HG03521 (cell line): ENCODE results near the gene CNOT3.
A peak's percentile ranks its signal among the peaks of the same experiment; 100 is the strongest.
"Not testable (repeated sequence)": the region's sequence is repeated elsewhere in the genome, so short reads cannot be mapped to it uniquely, and the experiment has no call there.

Experiments used
- ATAC-seq: cut with Tn5 transposase; IDR thresholded peaks from one replicate; pipeline ENCODE4 v1.9.1; 2021; ENCODE audit warnings: mild to moderate bottlenecking, moderate library complexity; ENCODE audit not compliant: unreplicated experiment

The CNOT3 gene

DNA sequence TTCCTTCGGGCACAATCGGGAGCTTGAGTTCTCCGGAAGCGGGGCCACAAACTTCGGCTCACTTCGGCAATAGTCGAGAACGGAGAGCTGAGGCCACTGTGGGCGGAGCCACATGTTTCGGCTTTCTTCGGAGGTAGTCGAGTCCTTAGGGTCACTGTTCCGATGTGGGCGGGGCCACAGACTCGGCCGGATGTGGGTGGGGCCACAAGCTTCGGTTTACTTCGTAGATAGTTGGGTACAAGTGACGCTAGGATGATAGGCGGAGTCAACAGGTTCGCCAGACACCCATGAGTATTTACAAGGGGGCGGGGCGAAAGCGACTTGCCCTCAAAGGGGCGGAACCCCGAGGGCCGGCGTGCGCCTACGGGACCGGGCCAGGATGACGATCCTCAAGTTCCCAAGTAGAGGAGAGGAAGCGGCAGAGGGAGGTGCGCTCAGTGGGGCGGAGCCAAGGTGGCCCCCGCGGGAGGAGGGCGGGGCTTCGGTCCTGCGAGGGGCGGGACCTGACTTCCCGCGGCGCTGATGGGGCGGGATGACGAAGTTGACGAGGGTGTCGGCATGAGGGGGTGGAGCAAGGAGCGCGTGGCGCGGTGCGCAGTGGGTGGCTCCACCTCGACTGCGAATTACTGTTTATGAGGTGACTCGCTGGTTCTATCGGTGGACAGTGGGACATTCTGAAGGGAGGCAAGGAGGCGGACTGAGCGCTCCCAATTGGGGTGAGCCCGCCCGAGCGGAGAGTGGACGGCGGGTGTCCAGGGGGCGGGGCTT lies 52.4 kb downstream of the CNOT3 start:
- peak; percentile 39 for ATAC-seq

DNA sequence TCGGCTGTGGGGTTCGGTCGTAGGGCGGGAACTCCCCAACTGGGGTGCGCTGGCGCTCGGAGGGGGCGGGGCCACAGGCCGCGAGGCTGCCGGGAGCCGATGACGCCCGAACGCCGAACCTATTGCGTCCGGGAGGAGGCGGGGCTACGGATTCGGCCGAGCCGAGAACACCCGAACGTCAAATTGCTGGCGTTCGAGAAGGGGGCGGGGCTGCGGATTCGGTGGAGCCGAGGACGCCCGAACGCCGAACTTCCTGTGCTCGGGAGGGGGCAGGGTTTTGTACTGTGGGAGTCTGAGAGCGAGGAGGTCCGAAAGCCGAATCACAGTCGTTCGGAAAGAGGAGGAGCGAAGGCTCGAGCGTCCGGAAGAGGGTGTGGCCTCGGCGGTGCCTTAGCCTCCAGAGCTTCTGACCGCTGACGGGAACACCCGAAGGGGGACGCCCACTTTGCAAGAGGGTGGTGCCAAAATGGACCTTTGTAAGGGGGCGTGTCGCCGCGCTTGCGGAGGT lies 53.0 kb downstream of the CNOT3 start:
- ATAC-seq, result peak; percentile 43

DNA sequence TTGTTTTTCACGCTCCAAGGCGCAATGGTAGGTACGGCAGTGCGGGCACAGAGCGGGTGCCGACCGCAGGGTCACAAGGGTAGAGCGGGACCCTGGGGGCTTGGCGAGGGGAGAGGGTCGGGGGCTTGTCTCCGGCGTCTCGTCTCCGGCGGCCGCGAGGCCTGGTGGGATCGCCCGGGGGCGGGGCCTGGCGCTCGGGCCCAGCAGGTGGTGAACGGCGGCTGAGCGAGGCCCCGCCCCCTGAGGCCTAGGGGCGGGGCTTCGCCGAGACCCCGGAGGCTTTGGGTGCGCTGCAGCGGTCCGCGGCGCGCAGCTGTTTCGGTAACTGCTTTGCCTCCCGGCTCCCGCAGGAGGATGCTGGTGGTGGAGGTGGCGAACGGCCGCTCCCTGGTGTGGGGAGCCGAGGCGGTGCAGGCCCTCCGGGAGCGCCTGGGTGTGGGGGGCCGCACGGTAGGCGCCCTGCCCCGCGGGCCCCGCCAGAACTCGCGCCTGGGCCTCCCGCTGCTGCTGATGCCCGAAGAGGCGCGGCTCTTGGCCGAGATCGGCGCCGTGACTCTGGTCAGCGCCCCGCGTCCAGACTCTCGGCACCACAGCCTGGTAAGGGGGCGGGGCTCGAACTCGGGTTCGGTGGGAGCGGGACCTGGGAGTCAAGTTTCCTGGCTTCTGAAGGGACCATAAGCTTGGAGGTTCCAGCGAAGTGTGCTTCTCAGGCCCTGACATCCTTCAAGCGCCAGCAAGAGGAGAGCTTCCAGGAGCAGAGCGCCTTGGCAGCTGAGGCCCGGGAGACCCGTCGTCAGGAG lies 53.6 kb downstream of the CNOT3 start, which contains the start of gene TSEN34:
TSS of gene TSEN34 (plus strand) at position 298 of the 800 bp plus-strand sequence. CDS start at position 355, 57 bp downstream.
- ATAC-seq, result peak; percentile 27

DNA sequence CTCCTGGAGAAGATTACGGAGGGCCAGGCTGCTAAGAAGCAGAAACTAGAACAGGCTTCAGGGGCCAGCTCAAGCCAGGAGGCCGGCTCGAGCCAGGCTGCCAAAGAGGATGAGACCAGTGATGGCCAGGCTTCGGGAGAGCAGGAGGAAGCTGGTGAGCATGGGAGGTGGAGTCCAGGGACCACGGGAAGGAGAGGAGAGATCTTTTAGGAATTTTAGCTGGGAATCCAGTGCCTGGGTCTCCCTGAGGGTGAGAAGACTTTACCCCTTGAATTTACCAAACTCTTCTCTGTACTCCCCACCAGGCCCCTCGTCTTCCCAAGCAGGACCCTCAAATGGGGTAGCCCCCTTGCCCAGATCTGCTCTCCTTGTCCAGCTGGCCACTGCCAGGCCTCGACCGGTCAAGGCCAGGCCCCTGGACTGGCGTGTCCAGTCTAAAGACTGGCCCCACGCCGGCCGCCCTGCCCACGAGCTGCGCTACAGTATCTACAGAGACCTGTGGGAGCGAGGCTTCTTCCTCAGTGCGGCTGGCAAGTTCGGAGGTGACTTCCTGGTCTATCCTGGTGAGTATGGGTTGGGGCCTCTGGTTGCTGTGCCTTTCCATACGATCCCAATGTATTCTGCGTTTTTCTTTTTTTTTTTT lies 54.4 kb downstream of the CNOT3 start:
- no peak for ATAC-seq

DNA sequence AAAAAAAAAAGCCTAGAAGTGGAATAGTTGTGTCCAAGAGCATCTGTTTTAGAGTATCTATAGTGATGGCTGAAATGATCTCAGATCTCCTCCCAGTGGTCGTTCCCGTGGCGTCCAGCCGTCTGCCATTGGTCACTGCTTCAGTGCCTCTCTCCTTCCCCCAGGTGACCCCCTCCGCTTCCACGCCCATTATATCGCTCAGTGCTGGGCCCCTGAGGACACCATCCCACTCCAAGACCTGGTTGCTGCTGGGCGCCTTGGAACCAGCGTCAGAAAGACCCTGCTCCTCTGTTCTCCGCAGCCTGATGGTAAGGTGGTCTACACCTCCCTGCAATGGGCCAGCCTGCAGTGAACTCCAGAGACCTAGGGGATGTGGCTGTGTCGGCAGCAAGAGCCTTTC lies 55.4 kb downstream of the CNOT3 start:
- ATAC-seq, result no peak

GRCh38 chr19:54194463-54194862 lies 56.9 kb downstream of the CNOT3 start:
- not testable (repeated sequence) for ATAC-seq

DNA sequence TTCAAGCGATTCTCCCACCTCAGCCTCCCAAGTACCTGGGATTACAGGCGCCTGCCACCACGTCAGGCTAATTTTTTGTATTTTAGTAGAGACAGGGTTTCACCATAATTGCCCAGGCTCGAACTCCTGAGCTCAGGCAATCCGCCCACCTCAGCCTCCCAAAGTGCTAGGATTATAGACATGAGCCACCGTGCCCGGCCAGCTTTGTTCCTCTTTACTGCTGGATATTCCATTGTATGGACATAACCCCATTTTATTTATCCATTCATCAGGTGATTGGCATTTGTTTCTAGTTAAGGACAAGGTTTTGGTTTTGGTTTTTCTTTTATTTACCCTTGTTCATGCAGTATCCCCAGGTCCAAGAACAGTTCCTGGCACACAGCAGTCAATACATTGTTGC lies 59.0 kb downstream of the CNOT3 start:
- no peak for ATAC-seq

DNA sequence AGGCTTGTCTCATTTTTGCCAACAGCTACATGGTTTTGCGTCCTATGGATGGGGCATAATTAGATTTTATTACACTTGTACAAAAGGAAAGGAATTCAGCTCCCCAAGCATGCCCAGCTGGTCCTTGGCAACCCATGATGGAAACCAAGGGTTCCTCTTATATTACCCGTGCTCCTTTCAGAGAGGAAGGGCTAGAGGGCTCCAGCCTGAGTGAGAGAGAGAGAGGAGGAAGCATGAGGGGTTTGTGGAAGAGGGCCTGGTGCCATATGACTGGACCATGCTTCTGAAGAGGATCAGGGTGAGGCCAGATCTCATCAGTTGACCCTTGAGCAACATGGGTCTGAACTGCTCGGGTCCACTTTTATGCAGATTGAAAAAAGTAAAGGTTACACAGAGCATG lies 59.6 kb downstream of the CNOT3 start:
- ATAC-seq, result no peak

- no peak for ATAC-seq
Observed at GRCh38 chr19:54199401-54199800, 61.8 kb downstream of the CNOT3 start.

DNA sequence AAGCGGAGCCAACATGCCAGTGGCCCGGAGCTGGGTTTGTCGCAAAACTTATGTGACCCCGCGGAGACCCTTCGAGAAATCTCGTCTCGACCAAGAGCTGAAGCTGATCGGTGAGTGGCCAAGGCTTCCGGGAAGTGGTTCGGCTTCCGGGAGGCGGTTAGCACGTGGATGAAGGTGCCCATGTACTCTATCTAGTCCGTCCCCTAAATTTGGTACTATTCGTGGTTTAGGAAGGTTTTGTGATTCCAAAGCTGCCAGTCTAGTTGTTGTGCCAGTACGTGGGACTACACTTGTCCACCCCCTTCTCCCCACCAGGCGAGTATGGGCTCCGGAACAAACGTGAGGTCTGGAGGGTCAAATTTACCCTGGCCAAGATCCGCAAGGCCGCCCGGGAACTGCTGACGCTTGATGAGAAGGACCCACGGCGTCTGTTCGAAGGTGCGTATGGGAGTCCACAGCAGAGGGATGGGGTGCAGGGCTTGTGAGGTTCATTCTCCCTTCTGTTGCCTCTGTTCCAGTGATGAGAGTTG lies 63.7 kb downstream of the CNOT3 start:
- no peak for ATAC-seq

GRCh38 chr19:54201980-54202379 lies 64.4 kb downstream of the CNOT3 start:
- ATAC-seq, result no peak

DNA sequence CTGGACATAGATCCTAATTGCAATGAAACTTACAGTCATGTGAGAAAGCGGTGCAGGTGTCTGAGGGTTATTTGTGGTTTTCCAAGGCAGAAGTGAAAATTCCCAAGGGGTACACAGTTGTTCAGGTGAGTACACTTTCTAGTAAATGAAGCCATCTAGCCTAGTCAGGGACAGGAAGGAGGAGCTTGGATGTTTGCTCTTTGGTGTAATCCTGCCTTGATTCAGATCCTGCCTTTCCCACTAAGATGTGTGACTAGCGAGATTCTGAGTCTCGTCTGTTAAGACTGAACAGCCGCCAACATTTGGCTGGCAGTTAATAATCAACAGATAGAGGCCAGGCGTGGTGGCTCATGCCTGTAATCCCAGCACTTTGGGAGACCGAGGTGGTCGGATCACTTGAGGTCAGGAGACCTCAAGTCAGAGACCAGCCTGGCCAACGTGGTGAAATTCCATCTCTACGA lies 65.6 kb downstream of the CNOT3 start:
- ATAC-seq, result no peak

DNA sequence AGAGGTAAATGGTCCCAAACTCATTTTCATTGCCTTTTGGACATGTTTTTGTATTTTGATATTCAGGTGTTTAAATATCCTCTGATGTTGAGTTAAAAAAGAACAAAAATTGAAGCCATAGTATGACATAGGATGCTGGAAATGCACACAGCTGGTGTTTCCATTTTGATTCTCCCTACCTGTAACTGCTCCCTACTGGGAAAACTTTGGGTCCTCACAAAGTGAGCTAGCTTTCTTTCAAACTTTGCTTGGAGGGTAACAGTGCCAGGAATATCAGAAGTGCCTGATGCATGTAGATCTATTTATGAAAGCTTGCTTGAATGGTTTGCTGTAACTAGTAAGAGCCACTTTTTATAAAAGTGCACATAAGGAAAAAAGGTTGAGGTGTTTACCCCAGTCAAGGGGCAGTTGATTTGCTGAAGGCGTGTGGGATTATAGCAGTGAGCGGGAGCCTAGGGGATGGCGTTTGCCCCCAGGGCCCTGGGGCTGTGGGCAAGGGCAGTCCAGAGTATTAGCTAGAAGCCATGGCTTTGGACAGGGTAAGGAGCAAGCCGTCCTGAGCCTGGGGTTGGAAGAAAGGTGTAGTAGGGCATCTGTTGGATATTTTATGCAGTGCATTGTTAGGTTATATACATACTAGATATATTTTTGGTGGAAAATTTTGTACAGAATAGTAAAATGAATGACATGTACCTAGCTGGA lies 67.4 kb downstream of the CNOT3 start:
- no peak for ATAC-seq
